ENCODE data around the gene MTUS2.

MTUS2 gene

DNA sequence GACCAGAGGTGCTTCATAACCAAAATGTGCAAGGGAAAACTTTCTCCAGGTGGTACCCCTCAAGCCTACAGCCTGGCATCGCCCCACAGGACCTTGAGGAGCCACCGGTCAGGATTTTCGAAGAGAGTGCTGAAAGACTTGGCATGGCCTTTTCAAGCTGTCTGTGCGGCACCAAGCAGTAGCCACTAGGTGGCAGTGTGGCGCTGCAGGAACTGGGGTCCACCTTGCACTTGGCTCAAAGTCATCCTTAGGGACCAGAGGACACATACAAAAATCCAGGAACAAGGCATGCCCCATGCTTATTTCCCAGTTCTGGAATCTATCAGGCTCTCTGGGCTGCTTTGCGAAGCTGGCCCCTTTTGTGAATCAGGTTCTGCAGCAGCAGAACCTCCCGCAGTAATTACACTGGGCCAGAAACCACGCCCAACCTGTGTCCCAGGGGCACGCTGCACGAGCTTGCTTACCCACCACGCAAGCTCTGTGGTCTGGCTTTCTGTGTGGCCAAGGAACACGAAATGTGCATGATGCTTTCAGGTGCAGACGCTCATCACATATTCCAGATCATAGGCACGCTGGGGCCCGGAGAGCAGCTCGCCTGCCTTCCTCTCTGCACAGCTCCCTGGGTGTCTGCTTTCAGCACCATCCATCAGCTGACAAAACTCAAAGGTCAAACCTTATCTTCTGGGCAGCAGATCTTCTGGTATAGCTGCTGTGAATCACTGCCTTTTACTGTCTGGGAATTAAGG lies 688.2 kb downstream of the MTUS2 start:
- DNase-seq (ENCODE audit: low spot score) = peak; percentile 84

DNA sequence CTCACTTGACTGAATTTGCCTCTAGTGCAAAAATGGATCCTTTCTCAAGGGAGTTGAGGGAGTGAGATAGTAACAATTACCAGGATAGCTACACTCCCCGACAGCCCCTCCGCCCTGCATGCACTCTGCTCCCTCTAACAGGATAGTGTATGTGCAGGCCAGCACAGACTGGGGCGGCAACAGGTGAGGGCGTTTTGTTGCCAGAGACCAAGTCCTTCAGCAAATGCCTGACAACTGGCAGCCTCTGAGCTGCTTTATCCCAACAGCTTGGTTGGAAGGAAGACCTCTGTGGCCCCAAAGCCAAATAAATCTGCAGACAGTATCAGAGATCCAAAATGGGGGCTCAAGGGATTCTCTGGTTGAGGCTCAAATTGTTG lies 688.7 kb downstream of the MTUS2 start:
- no peak for DNase-seq (ENCODE audit: low spot score)

DNA sequence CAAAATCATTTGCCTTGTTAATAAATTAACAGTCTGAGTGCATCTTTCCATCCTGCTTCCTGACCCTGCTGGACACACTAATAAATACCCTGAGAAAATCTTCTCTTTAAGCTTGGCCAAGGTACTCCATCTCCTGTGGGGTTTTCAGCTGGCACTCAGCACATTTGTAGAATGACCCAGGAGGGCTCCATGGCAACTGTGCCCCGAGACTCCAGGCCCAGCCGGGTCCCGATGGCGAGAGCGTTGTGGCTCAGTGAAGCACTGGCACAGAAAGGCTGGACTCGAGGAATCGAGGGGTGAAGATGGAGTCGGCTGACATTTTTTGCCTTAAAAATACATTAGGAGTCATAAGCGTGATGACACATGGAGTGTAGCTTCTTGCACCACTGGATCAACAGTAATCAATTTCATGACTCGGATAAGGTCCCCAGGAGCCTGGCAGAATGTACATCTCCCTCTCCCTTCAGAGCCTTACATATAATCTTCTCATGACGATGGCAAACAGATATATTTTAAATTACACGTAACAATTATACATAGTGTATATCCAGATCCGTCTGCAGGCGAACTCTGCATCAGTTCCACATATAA lies 690.0 kb downstream of the MTUS2 start:
- DNase-seq (ENCODE audit: low spot score) = no peak

DNA sequence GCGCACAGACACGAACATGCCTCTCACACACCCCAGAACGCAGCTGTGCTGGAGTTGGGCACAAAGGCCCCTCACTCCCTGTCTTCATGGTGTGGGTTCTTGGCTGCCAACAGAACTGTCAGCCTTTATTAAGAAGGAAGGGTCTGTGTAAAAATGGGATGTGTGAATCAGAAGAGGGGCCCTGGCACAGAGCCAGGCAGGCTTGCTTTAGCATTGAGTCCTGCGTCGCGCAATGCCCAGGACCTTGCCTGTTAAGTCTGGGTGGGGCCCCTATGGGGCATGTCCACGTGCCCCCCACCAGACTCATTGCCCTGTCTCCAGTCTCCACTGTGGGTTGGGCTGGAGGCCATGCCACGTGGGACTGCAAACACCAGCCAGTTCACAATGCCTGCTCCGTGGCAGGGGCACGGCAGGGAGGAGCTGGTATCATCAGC lies 690.5 kb downstream of the MTUS2 start:
- DNase-seq (ENCODE audit: low spot score) = no peak

DNA sequence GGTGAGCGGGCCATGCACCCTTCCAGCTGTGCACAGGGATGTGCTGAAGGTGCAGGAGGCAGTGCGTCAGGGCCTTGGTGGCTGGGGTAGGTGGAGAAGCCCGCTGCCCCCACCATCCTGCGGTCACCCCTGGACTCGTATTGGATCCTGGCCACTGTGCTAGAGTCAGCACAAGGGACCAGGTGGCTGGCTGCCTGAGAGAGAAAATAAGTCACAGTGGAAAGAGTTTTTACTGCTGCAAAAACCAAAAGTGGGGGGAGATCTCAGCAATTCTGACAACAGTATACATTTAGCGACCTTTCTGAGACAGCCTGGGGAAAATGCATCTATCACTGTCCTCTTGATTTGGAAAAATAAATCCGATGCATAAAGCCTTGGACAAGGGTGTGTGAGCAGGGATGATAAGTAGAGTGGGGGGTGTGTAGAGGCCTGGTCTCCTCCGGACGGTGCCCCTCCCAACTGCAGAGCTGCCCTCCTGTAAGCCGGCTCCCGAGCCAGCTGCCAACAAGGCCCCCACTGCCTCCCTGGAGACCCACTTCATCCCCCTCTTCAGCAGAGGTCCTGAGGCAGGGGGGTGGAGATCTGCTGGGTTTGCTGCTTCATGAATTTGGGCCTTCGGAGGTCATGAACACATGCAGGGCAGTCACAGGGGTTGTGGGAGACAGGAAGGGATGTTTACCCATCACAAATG lies 691.1 kb downstream of the MTUS2 start:
- DNase-seq (ENCODE audit: low spot score) = no peak

DNA sequence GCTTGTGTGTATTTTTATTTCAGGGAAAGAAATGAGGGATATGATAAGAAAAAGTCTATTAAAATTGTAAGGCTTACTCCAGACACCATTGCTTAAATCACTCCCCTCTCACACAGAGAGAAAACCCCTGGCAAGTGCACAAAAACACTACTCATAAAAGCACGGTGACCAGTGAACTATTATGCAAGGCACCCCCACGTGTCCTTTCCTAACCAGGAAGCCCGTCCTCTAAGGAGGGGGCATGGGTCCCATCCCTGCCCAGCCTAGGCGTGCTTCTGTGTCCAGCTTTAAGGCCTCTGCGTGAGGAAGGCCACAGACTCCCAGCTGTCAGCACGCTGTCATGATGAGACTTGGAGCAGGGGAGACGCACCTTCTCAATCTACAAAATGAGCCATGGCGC lies 691.8 kb downstream of the MTUS2 start:
- no peak for DNase-seq (ENCODE audit: low spot score)

DNA sequence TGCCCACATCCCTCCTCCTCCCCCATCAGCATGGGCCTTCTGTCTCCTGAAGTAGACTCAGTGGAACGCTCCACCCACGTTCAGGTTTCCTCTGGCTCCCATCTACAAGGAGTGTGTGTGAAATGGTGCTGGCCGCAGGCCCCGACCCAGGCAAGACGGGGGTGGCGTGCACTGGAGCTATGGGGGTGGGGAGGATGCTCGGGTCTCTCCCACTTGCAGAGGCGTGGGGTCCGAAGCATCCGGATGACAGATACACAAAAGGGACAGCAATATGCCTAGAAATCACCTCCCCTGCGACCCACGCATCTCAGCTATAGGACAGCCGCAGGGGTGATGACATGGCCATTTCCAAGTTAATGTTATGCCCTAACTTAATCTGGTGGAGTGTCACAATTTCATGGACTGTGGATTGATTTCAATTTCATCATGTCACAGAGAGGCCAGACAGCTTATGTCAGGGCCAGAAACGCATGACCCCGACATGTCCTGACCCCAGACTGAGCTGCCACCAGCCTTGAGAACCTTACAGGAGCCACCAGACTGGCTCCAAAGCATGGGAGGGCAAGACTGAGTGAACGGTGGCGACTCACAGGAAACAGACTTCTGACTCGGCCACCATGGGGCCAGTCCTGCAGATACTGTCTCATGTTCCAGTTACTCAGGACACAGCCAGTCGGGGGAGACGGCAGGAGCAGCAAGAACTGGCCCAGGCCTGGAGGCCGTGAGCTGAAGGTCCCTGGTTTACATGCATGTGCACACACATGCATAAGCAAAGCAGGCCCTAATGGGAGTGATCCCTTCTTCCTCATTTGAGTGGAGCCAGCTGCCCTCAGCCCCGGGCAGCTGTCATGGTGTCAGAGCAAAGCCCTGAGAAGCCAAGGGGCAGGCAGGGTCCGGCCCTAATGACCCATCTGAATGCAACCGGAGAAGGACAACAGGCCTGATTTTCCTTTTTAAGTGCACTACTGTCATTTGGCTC lies 693.2 kb downstream of the MTUS2 start:
- DNase-seq (ENCODE audit: low spot score) = no peak

DNA sequence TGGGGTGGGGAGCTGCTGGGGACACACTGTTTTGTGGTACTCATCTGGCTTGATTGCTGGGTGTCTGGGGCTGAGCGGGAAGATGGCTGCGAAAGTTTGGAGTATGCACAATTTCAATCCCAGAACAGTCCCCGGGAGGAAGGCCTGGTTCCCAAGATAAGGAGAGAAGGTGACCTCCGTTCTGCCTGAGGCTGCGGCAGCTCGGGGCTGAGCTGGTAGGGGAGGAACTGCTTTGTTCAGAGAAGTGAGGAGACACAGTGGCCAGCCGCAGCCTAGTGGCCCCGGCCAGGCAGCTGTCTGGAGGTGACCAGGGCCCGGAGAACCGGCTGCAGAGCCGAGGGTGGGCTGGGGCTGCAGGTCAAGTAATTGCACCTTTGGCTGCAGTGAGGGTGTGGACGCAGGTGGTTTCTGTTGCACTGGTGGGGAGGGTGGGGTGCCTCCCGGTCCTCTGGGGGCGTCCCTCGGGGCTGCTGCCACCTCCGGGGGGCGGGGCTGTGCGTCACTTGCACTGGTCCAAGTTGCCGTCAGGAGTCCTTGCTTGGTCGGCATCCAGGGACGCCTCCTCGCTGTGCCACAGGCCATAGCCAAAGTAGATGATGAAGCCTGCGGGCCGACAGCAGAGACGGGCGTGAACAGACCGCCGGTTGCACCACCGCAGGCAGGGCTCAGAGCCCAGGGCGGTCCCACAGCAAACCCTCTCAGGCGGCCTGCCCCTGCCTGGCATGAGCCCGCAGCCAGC lies 694.0 kb downstream of the MTUS2 start:
- DNase-seq (ENCODE audit: low spot score) = no peak

DNA sequence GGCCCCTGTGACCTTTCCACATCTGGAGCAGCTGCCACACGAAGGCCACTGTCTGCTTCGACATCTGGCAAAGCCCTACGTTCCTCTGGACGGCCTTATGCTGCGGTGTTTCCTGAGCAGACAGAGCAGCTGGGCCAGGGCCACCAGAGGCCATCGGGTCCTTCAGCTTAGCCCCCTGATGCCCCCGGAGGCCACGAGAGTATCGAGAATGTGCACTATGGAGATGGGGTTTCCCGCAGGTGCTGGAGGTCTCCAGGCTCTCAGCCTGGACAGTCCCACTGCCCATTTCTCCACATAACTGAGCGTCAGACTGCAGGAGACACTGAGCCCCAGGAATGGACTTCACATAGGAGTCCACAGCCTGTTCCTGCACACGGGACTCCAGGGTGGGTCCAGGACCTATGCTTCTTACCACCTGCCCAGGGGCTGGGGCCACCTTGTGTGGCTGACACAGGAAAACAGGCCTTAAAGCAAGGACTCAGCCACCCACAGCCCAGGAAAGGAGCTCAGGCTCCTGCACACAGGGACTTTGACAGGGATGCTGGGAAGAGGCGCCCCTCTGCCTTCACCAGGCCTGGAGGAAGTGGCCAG lies 694.7 kb downstream of the MTUS2 start:
- no peak for DNase-seq (ENCODE audit: low spot score)

DNA sequence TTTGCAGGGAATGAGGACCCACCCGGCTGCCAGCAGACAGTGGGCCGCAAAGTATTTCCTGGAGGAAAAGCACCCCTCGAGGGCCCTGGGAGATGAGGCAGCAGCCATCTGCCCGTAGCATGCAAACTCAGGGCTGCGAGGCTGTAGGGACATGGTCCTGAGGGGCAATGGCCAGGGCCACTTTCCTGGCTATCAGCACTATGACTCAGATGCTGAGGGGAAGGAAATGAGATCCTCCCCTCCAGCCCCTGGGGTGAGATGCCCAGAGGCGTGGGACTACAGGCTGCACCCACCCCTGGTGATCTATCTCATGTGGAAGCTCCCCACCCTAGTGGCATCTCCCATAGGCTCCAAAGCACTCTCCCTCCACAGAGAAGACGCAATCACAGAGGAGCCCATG lies 695.2 kb downstream of the MTUS2 start:
- no peak for DNase-seq (ENCODE audit: low spot score)

DNA sequence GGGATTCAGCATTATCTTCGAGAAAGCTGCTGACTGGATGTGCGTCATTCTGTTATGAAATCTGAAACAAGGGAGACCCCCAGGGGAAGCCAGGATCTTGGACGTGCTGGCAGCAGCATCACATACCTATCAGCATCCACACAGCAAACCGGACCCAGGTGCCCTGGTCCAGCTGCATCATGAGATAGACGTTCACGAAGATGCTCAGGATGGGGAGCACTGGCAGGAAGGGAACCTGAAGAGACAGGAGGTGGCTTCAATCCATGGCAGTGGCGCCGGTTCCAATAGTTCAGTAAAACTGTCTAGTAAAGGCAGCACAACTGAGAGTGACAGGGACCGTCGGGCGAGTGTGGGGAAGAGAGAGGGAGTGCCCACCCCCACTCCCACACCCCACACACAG lies 695.9 kb downstream of the MTUS2 start:
- no peak for DNase-seq (ENCODE audit: low spot score)

DNA sequence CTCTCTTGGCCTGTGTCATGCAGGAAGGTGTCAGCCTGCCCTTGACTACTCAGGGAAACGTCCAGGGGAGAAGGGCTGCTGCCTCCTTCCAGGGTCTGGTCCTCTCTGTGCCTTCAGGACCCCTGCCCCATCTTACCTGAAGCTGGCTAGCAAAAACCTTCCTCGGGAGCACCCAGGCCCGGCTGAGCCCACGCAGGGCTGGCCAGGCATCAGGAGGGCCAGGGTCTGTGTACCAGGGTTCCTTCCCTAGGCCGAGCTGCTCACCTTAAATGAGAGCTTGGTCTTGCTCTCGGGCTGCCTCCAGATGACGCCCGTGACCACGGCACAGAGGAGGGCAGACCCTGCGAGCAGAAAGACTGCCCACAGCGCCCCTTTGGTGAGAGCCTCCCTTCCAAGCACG lies 696.7 kb downstream of the MTUS2 start:
- DNase-seq (ENCODE audit: low spot score) = no peak

DNA sequence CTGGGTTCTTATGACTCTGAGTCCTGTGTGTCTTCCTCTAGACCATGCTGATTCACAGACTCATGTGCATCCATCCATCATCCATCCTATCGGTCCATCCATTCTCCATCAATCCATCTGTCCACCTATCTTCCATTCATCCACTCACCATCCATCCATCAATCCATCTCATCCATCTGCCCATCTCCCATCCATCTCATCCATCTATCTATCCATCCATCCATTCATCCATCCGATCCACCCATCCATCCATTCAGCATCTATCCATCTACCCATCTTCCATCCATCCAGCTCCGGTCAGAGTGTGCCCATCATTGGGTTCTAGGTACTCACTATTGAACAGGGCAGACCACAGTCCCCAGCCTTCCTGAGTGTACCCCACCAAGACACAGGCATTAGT lies 699.8 kb downstream of the MTUS2 start:
- DNase-seq (ENCODE audit: low spot score) = no peak

DNA sequence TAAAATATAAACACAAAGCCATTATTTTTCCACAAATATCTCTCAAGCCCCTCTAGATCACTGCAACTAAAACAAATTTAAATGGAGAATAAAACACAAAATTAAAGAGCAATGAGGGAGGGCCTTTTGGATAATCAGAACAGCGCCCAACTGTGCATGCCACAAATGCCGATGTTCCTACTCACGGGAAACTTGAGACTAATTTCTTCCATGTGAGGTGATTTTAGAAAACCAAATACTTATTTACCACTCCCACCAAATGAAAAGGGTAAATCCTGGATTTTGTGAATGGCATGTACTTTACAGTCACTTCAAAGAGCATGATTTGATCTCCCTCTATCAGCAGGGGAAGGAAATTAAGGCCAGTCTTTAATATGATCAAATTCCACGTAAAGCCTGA lies 700.5 kb downstream of the MTUS2 start:
- DNase-seq (ENCODE audit: low spot score) = no peak

DNA sequence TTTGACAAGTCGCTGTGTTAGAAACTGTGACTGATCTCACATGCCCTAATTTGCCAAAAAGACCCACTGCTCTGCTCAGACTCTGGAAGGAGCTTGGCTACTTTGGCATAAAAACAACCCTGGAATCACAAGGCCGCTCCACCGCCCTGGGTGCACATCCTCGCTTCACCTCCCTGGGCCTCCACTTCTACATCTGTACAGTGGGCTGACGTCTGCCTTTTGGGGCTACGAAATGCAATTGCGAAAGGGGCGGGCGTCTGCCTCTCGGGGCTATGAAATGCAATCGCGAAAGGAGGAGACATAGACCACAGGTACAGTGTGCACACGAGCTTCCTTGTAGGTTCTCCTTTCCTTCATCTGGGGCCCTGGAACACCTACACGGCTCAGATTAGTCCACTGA lies 701.2 kb downstream of the MTUS2 start:
- no peak for DNase-seq (ENCODE audit: low spot score)

DNA sequence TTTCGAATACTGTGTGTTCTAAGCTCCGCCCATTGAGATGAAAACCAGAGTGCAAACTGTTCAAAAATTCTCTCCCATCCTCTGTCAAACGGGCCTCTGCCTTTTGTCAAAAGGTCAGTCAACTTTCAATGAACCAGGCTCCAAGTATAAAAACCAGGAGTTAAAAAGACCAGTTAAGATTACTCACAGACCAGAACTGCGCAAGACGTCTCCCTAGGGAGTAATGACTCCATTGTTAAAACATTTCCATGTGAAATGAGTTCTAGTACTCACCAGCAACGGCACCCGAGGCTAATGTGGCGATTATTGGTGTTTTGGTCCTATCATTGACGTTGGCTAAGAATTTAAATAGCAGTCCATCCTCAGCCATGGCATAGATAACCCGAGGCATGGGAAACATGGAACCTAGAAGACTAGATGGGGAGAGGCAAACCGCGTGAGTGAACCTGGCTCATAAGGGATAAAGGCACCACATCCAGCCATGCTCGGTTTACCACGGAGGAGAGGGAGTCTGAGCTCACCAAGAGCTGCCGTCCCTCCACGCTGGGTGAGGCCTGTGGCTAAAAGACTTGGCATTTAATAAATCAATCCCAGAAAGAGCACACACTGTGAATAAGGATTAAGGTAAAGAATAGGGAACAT lies 702.0 kb downstream of the MTUS2 start:
- no peak for DNase-seq (ENCODE audit: low spot score)

DNA sequence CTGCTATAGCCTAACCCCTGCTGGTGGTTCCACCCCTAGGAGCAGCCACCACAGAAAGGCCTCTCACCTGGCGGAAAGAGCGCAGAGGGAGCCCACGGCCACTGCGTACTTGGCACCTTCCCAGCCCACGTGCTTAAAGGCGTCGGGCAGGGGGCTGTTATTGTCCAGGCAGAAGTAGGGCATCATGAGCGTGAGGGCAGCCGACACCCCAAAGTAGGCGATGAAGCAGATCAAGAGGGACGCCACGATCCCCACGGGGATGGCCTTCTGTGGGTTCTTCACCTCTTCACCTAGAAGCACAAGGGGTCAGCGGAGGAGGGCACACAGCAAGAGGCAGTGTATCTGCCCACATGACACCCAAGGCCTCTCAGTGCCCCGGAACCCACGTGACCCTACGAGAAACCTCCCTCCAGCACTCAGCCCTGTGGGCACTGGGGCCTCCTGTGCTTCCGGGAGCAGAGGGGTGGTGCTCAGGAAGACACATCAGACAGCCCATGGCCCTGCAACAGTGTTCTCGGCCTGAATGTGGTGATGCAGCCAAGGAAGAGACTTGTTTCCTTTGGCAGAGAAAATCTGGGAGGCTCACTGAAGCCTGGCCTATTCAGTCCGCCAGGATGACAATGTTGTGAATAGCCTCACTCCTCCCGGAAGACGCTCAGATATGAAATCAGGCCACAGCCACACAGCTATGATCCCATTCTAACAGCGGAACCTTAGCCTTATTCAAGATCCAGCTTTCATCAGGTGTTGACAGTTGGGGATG lies 703.2 kb downstream of the MTUS2 start:
- DNase-seq (ENCODE audit: low spot score) = no peak

DNA sequence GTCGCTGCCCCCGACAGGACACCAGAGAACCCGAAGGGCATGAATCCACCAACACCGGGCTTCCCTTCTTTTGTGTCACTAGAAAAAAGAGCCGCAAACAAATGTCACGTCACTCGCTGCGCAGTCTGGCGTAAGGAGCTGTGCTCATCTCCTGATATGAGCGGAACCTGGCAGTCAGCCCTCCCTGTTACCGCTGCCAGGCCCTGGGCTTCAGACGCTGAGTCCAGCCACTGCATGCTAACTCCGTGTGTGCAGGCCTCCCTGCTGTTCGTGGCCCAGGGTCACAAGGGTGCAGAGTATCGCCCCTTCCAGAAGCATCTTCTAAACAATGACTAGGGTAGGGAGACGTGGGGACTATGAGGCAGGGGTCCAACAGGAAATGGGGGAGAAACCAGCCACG lies 704.0 kb downstream of the MTUS2 start:
- DNase-seq (ENCODE audit: low spot score) = no peak

DNA sequence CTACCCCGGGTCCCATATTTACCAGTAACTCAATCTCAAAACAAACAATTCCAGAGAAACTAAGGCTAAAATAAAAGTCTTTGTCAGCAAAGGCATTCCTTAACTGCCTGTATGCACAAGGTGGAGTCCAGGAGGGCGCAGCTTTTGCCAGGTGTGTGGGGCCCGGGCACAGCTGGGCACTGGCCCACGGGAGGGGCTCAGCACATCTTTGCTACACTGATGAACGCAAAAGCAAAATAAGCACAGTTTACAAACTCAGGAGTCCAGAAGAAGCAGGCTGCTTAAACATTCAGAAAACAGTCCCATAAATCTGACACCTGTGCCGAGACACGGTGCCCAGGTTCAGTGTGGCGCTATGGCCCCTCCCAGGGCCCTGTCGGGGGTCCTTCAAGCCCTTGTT lies 704.5 kb downstream of the MTUS2 start:
- DNase-seq (ENCODE audit: low spot score) = no peak

DNA sequence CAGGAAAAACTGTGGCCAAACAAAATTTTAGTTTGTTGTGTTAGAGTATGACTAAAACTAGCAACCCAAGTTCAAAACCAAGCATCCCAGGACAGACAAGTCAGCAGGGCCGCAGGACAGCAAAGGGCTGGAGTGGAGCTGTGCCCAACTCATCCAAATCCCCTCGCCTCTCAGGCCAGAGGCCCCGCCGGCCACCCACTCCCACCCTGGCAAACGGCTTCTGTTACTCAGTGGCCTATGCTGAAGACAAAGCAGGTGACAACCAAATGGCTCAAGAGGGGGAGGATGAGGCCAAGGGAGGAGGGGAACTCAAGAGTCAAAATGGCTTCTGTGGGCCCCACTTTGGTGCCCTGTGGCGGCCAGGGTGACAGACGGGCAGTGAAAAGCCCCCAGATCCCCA lies 705.6 kb downstream of the MTUS2 start:
- DNase-seq (ENCODE audit: low spot score) = no peak
